PC-3 (cell line): ENCODE results near the gene CFAP57. TPM values are rescaled to one million over a fixed set of nuclear protein-coding genes. Genes with fewer than 3 reads are reported as not detected.

Experiments
- ATAC-seq: fragments of 200-7000 bp; cut with Tn5 transposase; 2 replicates; pipeline ENCODE4 v1.9.1; 2020; ENCODE audit warnings: mild to moderate bottlenecking, moderate library complexity
- BruUV-seq: library from RNA; stranded (reverse); fragments of 400-500 nt; replicated peaks from 2 replicates; lab custom pipeline; 2021; lab: Mats Ljungman, UMichigan
- CTCF ChIA-PET: fragments of 300-600 bp; sonication (Branson Sonifier 250); formaldehyde crosslinking; loops from one replicate; lab custom pipeline; 2022; ENCODE audit warnings: antibody characterized with exemption; lab: Charles Lee
- POLR2A ChIA-PET: fragments of 300-600 bp; sonication (Branson Sonifier 250); formaldehyde crosslinking; loops from one replicate; lab custom pipeline; 2022; ENCODE audit warnings: antibody characterized with exemption; ENCODE audit not compliant: unreplicated experiment; lab: Charles Lee
- DNase-seq: peaks from one replicate; pipeline ENCODE4 v3.0.0-alpha.2; 2015
- H2AFZ ChIP-seq: fragments of 300-600 bp; sonication (generic); 2 replicates; pipeline ENCODE4 v1.6.0; 2016; ENCODE audit warnings: antibody characterized with exemption, low read length
- H3F3A ChIP-seq: fragments of 300-600 bp; sonication (generic); one replicate; pipeline ENCODE4 v1.6.0; 2017; ENCODE audit warnings: antibody characterized with exemption, low read length, control low read depth, mild to moderate bottlenecking; ENCODE audit not compliant: unreplicated experiment
- H3K27ac ChIP-seq: fragments of 300-600 bp; sonication (generic); 2 replicates; pipeline ENCODE4 v1.5.1; 2016; ENCODE audit warnings: mild to moderate bottlenecking, low read length
- H3K27me3 ChIP-seq: fragments of 300-600 bp; sonication (generic); 2 replicates; pipeline ENCODE4 v1.6.1; 2016; ENCODE audit warnings: low read length, mixed read lengths
- H3K36me3 ChIP-seq: fragments of 300-600 bp; sonication (generic); 2 replicates; pipeline ENCODE4 v1.6.1; 2016; ENCODE audit warnings: low read depth, mixed run types, low read length, mixed read lengths
- H3K4me1 ChIP-seq: fragments of 300-600 bp; sonication (generic); 2 replicates; pipeline ENCODE4 v1.5.1; 2016; ENCODE audit warnings: low read length; ENCODE audit not compliant: insufficient read depth
- H3K4me2 ChIP-seq: fragments of 300-600 bp; sonication (generic); 2 replicates; pipeline ENCODE4 v1.6.0; 2016; ENCODE audit warnings: low read length
- H3K4me3 ChIP-seq: fragments of 300-600 bp; sonication (generic); 2 replicates; pipeline ENCODE4 v1.5.1; 2016; ENCODE audit warnings: mild to moderate bottlenecking, low read length, mixed read lengths
- H3K79me2 ChIP-seq: fragments of 300-600 bp; sonication (generic); 2 replicates; pipeline ENCODE4 v1.6.1; 2017; ENCODE audit warnings: low read length, mixed read lengths
- H3K9ac ChIP-seq: fragments of 300-600 bp; sonication (generic); 2 replicates; pipeline ENCODE4 v1.6.0; 2016; ENCODE audit warnings: mild to moderate bottlenecking, low read length
- H3K9me2 ChIP-seq: fragments of 300-600 bp; sonication (generic); replicated peaks from 2 replicates; pipeline ENCODE4 v1.6.1; 2016; ENCODE audit warnings: mixed run types, low read length, mixed read lengths
- H3K9me3 ChIP-seq: fragments of 300-600 bp; sonication (generic); 2 replicates; pipeline ENCODE4 v1.6.1; 2016; ENCODE audit warnings: low read length, mixed read lengths
- H4K20me1 ChIP-seq: fragments of 300-600 bp; sonication (generic); 2 replicates; pipeline ENCODE4 v1.6.1; 2016; ENCODE audit warnings: low read length, mixed read lengths
- CTCF ChIP-seq: fragments of 300-600 bp; sonication (generic); conservative IDR thresholded peaks from 2 replicates; pipeline ENCODE4 v1.5.1; 2017; ENCODE audit warnings: antibody characterized with exemption, low read depth, mild to moderate bottlenecking, low read length
- EZH2 ChIP-seq: fragments of 300-600 bp; sonication (generic); IDR thresholded peaks from one replicate; pipeline ENCODE4 v1.6.1; 2017; ENCODE audit warnings: antibody characterized with exemption, mild to moderate bottlenecking, low read length; ENCODE audit not compliant: unreplicated experiment
- EZH2phosphoT487 ChIP-seq: fragments of 300-600 bp; sonication (generic); IDR thresholded peaks from 2 replicates; pipeline ENCODE4 v1.6.1; 2018; ENCODE audit warnings: mild to moderate bottlenecking, antibody characterized with exemption, low read length, borderline replicate concordance
- intact Hi-C: fragments of 100-400 bp; cut with micrococcal nuclease; formaldehyde crosslinking; loops from 2 replicates; pipeline ENCODE4 v1.9.0; 2023
- total RNA-seq: library from RNA; depleted of rRNA; stranded (reverse); fragments of >200 nt; gene quantifications from 2 replicates; pipeline ENCODE4 v1.2.3, GENCODE V29; 2014

Gene CFAP57
- total RNA-seq, 1 experiment from 2014 or later, result 1.2 TPM

- H3K4me3 ChIP-seq, result no peak overlapping the region
- no peak for ATAC-seq
- ChIA-PET CTCF (no interaction called here), POLR2A (no interaction called here)
- TF ChIP-seq EZH2, result no peak
- no peak for TF ChIP-seq CTCF
- TF ChIP-seq EZH2phosphoT487, result no peak
- BruUV-seq, result no TSS peak
- H3K27me3 ChIP-seq, result no peaks in the 10 kb centered on the region
- peaks cover 37% of the 10 kb centered on the region for H3K79me2 ChIP-seq
- H3K4me1 ChIP-seq, result peaks cover 9% of the 10 kb centered on the region
- H2AFZ ChIP-seq, result no peak overlapping the region
- no peak for DNase-seq
- no peak overlapping the region for H3K27ac ChIP-seq
- peaks cover 19% of the 10 kb centered on the region for H4K20me1 ChIP-seq
- peaks cover 73% of the 10 kb centered on the region for H3K36me3 ChIP-seq
- intact Hi-C loops, result loop anchor here (10.0 kb wide), 1 partner anchor 91 kb away; no protein-coding TSS in a partner anchor
- H3K4me2 ChIP-seq, result no peak overlapping the region
- no peak overlapping the region for H3K9ac ChIP-seq
- no peaks in the 10 kb centered on the region for H3K9me2 ChIP-seq
- no peaks in the 10 kb centered on the region for H3K9me3 ChIP-seq
- H3F3A ChIP-seq, result no peaks in the 10 kb centered on the region
Observed at GRCh38 chr1:43165765-43166164, 6.4 kb upstream of the CFAP57 start.

GRCh38 chr1:43171312-43171875 is 736 bp upstream of the CFAP57 start:
- H3K9me3 ChIP-seq, result no peaks in the 10 kb centered on the region
- peak overlapping the region; percentile 21; the same call in 1 of the 2 replicates for H3K27ac ChIP-seq
- peaks cover 51% of the 10 kb centered on the region for H3K79me2 ChIP-seq
- peaks cover 42% of the 10 kb centered on the region for H3K36me3 ChIP-seq
- ATAC-seq, result no peak
- TF ChIP-seq EZH2phosphoT487 (no peak), EZH2 (no peak), CTCF (no peak)
- no peaks in the 10 kb centered on the region for H3K9me2 ChIP-seq
- peak overlapping the region; percentile 95 for H3K9ac ChIP-seq
- no peaks in the 10 kb centered on the region for H3F3A ChIP-seq
- H3K27me3 ChIP-seq, result no peaks in the 10 kb centered on the region
- POLR2A ChIA-PET, result interaction anchor here (0.6 to 1.2 kb wide), 3 partner anchors 35 to 1053 kb away, joined by 3 to 6 read pairs (median 6); no protein-coding TSS in a partner anchor
- CTCF ChIA-PET, result interaction anchor here (1.2 kb wide), 1 partner anchor 212 kb away, joined by 4 read pairs; no protein-coding TSS in a partner anchor
- peak overlapping the region; percentile 100 for H3K4me3 ChIP-seq
- H3K4me2 ChIP-seq, result peak overlapping the region; percentile 95
- H3K4me1 ChIP-seq, result peaks cover 12% of the 10 kb centered on the region
- peak overlapping the region; percentile 78 for H2AFZ ChIP-seq
- H4K20me1 ChIP-seq, result peaks cover 29% of the 10 kb centered on the region
- BruUV-seq, result no TSS peak
- intact Hi-C loops, result no loop called here
- DNase-seq, result no peak

- no peaks in the 10 kb centered on the region for H3K27me3 ChIP-seq
- H2AFZ ChIP-seq, result peak overlapping the region; percentile 78
- no TSS peak for BruUV-seq
- no peak overlapping the region for H3K27ac ChIP-seq
- ATAC-seq (peak; percentile 71), DNase-seq (peak; percentile 72)
- H3K79me2 ChIP-seq, result peaks cover 45% of the 10 kb centered on the region
- no peak for TF ChIP-seq EZH2phosphoT487
- TF ChIP-seq EZH2, result no peak
- no peak for TF ChIP-seq CTCF
- H3K4me1 ChIP-seq, result peaks cover 12% of the 10 kb centered on the region
- H3K4me2 ChIP-seq, result peak overlapping the region; percentile 95
- peaks cover 31% of the 10 kb centered on the region for H3K36me3 ChIP-seq
- no peaks in the 10 kb centered on the region for H3F3A ChIP-seq
- H3K9me2 ChIP-seq, result no peaks in the 10 kb centered on the region
- H3K4me3 ChIP-seq, result peak overlapping the region; percentile 100
- POLR2A ChIA-PET, result no interaction called here
- intact Hi-C loops, result loop anchor here (1.0 kb wide), 1 partner anchor 34 kb away; no protein-coding TSS in a partner anchor
- no peaks in the 10 kb centered on the region for H3K9me3 ChIP-seq
- H4K20me1 ChIP-seq, result peaks cover 29% of the 10 kb centered on the region
- CTCF ChIA-PET, result no interaction called here
- H3K9ac ChIP-seq, result peak overlapping the region; percentile 95
Observed at GRCh38 chr1:43172527-43172972, 420 bp downstream of the CFAP57 start.
